Measurements from ENCODE around the gene MAB21L4.

Gene MAB21L4

GRCh38 chr2:240933048-240933965 is 37.4 kb upstream of the MAB21L4 start:
- no peak overlapping the region for H3K4me3 ChIP-seq (ENCODE audit: low read depth, low read length)
- no peak for DNase-seq (ENCODE audit: low read depth)
- in situ Hi-C loops (cut with HindIII; ENCODE audit: low sequenced_read_pairs) = loop anchor here (25.0 kb wide), 1 partner anchor 154 kb away; no protein-coding TSS in a partner anchor
- TF ChIP-seq CTCF (IDR thresholded peaks at IDR 0.05; ENCODE audit: low read depth, low read length, missing control alignments) = no peak

- no peak for TF ChIP-seq CTCF (IDR thresholded peaks at IDR 0.05; ENCODE audit: low read depth, low read length, missing control alignments)
- DNase-seq (ENCODE audit: low read depth) = no peak
- no peak overlapping the region for H3K4me3 ChIP-seq (ENCODE audit: low read depth, low read length)
- in situ Hi-C loops (cut with HindIII; ENCODE audit: low sequenced_read_pairs) = loop anchor here (25.0 kb wide), 1 partner anchor 155 kb away; no protein-coding TSS in a partner anchor
These were observed 36.7 kb upstream of the MAB21L4 start for GRCh38 chr2:240932724-240933047.

GRCh38 chr2:240932001-240932723 is 36.2 kb upstream of the MAB21L4 start:
- in situ Hi-C loops (cut with HindIII; ENCODE audit: low sequenced_read_pairs) = loop anchor here (25.0 kb wide), 1 partner anchor 155 kb away; no protein-coding TSS in a partner anchor
- no peak for TF ChIP-seq CTCF (IDR thresholded peaks at IDR 0.05; ENCODE audit: low read depth, low read length, missing control alignments)
- no peak overlapping the region for H3K4me3 ChIP-seq (ENCODE audit: low read depth, low read length)
- DNase-seq (ENCODE audit: low read depth) = no peak

- no peak overlapping the region for H3K4me3 ChIP-seq (ENCODE audit: low read depth, low read length)
- DNase-seq (ENCODE audit: low read depth) = no peak
- TF ChIP-seq CTCF (IDR thresholded peaks at IDR 0.05; ENCODE audit: low read depth, low read length, missing control alignments) = no peak
- in situ Hi-C loops (cut with HindIII; ENCODE audit: low sequenced_read_pairs) = loop anchor here (25.0 kb wide), 1 partner anchor 156 kb away; no protein-coding TSS in a partner anchor
These were observed 35.5 kb upstream of the MAB21L4 start for GRCh38 chr2:240931319-240931949.

GRCh38 chr2:240930631-240931318 is 34.8 kb upstream of the MAB21L4 start:
- DNase-seq (ENCODE audit: low read depth) = no peak
- H3K4me3 ChIP-seq (ENCODE audit: low read depth, low read length) = no peak overlapping the region
- TF ChIP-seq CTCF (IDR thresholded peaks at IDR 0.05; ENCODE audit: low read depth, low read length, missing control alignments) = no peak
- in situ Hi-C loops (cut with HindIII; ENCODE audit: low sequenced_read_pairs) = loop anchor here (25.0 kb wide), 1 partner anchor 157 kb away; no protein-coding TSS in a partner anchor
